NCI-H446 (cell line): Measurements from ENCODE around the gene C6orf120.
"Not testable (repeated sequence)": the region's sequence is repeated elsewhere in the genome, so short reads cannot be mapped to it uniquely, and the experiment has no call there.

ENCODE experiments used
- DNase-seq, 2 experiments: peaks; one replicate each; lab custom pipeline; 2025; lab: John Stamatoyannopoulos, UW

The C6orf120 gene

GRCh38 chr6:169684056-169684455 lies 17.9 kb upstream of the C6orf120 start:
- no peak for DNase-seq

GRCh38 chr6:169685860-169686259 lies 16.1 kb upstream of the C6orf120 start:
- no peak for DNase-seq

DNA sequence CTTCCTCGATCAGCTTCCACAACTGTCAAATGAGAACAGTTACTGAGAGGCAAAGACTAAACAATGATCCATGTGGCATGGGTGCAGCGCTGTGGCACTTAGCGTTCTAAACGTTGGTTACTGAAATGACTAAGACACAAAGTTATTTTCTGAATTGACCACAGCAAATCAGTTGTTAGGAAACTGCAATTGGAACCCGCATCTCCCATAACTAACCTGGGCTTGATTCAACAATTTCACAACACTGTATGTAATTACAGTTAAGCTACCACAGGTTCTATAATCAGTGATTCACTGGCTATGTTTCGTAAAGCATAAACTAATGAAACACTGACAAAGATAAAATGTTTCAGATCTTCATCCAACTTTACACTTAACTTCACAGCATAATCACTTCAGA lies 12.6 kb upstream of the C6orf120 start:
- DNase-seq = no peak

DNA sequence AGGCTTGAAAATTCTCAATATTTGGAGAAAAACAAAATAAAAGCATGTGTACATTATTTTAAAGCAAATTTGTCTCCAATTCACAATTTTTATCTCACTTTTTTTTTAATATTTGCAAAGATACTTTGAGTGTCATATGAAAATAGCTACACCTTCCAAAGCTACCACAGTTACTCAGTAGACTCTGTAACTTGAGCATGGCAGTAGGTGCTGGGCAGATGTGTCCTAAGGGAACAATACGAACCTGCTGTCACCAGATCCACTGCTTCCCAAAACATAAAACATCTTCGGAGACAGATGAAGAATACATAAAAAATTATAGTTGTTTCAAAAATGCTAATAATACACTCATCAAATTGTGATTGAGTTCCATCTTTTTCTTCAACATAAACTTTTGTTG lies 10.7 kb upstream of the C6orf120 start:
- no peak for DNase-seq

- DNase-seq = no peak
Measured at GRCh38 chr6:169692516-169692915, 9.4 kb upstream of the C6orf120 start.

GRCh38 chr6:169695131-169695530 lies 6.8 kb upstream of the C6orf120 start:
- no peak for DNase-seq

DNA sequence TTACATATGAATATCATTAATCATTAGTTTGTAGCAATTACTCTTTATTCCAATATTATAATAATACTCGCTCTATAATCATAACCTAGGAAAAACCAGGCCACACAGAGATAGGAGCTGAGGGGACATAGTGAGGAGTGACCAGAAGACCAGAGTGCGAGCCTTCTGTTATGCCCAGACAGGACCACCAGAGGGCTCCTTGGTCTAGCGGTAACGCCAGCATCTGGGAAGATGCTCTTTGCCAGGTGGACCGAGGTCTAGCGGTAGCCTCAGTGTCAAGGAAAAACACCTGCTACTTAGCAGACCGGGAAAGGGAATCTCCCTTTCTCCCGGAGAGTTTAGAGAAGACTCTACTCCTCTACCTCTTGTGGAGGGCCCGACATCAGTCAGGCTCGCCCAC lies 4.8 kb upstream of the C6orf120 start:
- not testable (repeated sequence) for DNase-seq

DNA sequence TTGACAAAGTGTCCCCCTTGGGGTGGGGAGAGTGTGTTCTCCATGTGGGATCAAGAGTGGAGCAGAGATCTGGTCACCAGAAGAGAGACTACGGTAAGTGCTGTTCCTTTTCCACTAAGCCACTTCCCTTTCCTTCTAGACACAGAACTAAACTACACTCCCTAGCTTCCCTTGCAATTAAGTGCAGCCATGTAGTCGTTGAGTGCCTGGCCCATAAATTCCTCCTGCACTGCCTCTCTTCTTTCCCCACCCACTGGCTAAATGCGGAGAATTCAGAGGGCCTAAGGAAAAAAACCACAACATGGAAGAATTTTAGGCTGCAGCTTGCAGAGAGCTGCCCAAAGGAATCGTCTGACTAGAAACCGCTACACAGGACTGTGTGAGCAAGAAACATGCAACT lies 1.6 kb upstream of the C6orf120 start:
- no peak for DNase-seq

DNA sequence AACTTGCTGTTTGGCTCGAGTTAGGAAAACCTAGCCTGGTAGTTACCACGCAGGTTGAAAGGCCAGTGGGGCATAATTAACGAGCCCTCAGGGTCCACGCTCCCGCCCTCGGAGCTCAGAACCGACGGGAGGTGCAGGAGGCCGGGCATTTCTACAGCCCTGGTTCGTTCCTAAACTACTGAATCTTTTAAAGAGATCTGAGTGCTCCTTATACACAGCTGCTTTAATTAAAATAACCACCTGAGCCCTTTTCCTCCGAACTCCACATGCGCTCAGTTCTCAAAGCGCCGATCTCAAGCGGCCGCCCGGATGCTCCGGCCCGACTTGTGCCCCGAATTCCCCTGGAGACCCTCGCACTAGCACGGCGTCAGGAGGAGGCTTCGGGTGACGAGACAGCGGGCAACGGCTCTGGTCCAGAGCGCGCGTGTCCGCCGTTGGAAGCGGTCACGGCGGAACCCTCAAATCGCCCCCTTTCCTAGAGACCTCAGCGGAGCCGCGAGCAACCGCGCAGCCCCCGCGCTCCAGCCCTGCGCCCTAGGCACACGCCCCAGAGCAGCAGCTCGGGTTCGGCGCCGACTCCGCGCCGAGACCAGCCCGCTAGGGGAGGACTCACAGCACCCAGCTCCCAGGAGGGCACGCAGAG lies 494 bp upstream of the C6orf120 start:
- no peak for DNase-seq

GRCh38 chr6:169702840-169703246 lies 917 bp downstream of the C6orf120 start:
- peak in 1 of 2 experiments; percentile 11 for DNase-seq

DNA sequence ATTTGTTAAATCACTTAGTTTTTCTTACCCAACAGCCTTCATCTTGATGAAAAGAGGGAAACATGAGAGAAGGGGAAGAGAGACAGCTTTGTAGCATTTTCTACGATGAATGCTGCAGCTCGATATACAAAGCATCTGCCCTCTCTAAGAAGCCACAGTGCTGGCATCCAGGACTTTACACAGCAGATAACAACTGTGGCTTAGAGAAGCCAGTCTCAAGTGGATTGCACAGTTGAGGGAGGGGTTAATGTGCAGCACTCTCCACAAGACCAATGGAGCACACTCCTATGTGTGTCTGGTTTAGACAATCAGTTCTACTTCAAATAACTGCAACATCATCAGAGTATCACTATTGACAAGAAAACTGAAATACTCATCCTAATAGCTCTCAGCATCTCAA lies 5.8 kb downstream of the C6orf120 start:
- no peak for DNase-seq

GRCh38 chr6:169709293-169709692 lies 7.4 kb downstream of the C6orf120 start:
- no peak for DNase-seq

DNA sequence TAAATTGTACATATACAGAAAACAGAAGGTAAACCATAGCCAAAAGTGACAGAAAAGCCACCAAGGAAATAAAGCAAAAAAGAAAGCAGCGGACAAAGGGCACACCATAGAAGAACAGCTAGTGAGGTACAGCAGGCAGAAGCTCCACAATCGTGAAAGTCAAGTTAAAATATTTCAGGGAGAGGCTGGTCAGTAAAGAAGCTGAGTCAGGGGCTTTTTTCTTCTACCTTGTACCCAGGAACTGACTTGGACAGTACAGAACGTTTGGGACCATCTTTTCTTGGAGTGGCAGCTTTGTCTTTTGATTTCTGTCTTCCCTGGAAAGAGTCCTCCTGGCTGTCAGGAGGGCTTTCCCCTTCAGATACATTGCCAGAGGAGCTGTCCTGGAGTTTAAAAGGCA lies 8.1 kb downstream of the C6orf120 start:
- DNase-seq = no peak

DNA sequence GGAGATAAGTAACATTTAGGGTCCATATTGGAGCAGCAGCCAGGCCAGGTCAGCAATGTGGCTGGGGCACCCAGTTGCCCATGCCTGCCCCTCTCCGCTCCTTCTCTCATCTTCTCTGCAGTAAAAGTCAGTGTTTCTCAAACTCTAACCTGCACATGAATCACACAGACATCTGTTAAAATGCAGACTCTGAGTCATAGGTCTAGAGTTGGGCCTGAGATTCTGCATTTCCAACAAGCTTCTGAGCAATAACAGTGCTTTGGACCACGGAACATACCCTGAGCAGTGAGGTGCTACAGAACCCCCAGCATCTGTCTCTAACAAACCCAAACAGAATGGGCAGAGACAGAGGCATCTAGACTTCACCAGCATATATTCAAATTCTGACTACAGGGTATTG lies 12.3 kb downstream of the C6orf120 start:
- DNase-seq = no peak

GRCh38 chr6:169714595-169714994 lies 12.7 kb downstream of the C6orf120 start:
- no peak for DNase-seq

DNA sequence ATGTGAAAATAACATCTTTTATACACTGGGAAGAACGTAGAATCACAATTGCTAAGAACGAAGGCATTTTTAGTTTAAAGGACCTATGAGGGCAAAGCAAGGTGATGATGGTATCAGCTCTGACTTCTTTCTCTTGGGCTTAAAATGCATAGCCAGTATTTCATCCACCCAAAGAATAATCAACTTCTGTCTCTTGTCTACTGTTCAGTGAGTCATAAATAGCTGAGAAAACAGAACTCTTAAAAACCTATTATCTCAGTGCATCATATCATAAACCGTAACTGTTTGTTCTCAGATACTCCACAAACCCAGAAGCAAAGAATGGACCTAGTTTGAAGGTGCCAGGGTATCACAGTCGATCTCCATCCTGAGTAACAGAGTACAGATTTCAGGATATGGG lies 17.2 kb downstream of the C6orf120 start:
- DNase-seq = no peak

GRCh38 chr6:169720207-169720855 lies 18.4 kb downstream of the C6orf120 start:
- no peak for DNase-seq

DNA sequence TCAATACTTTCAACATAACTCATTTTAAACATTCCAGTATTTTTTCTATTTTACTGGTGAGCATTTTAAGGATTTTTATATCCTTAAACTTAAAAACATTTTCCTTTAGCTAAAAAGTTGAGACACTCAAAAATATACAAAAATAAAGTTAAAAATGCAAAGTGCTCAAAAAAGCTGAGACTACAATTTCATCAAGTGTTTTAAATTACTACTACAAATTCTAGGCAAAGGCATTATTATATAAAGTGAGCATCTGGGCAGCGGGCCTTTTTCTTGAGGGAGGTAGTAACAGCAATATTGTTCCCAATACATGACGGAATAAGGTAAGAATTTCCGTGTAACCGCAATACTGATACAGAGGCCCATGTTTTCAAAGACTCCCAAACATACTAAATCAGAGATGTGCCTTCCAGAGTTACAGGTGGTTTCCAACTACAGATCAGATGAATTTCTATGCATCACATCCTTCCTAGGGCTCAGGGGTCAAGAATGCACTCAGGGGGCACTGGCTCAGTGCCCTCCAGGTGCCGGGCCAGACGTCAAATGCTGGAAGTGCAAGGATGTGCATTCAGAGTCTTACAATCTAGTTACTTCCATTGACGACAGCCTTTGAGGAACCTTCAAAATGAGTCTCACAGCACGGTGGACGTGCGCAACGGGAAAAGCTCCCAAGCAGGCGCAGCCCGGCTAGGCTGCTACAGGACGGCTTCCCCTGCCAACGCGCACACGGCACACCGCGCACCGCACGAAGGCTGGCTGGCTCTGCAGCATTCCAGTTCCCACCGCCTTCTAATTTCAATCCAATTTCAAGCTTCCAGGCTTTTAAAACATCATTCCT lies 20.7 kb downstream of the C6orf120 start:
- peak in 1 of 2 experiments; percentile 20 for DNase-seq

DNA sequence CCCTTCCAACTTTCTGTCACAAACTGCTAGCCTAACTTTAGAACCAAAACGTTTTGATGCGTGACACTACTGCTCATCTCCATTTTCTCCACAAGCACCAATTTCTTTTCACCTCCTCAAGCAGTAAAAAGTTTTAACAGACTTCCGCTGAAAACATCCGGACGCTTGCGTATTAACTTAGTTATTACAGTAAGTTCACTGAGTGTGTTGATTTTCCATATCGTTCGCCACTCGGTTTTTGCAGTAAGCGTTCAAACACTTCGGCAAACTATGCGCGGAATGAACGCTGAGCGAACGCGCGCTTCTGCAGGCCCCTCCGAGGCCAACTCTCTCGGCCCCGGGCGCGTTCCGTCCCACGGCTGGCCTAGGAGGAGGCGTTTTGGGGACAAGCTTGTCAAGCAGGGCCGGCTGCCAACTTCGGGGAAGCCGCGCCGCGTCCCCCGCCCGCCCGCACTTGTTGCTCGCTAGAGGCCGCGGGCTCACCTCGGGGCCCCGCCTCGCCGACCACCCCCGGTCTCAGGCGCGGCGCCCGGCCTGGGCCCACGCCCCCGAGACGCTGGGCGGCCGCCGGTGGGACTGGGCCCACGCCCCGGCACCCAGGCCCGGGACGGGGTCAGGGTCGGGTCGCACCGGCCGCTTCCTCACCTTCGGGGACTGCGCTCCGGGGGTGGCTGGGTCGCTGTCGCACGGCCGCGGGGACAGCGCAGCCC lies 21.4 kb downstream of the C6orf120 start:
- DNase-seq = peak in 1 of 2 experiments; percentile 46

DNA sequence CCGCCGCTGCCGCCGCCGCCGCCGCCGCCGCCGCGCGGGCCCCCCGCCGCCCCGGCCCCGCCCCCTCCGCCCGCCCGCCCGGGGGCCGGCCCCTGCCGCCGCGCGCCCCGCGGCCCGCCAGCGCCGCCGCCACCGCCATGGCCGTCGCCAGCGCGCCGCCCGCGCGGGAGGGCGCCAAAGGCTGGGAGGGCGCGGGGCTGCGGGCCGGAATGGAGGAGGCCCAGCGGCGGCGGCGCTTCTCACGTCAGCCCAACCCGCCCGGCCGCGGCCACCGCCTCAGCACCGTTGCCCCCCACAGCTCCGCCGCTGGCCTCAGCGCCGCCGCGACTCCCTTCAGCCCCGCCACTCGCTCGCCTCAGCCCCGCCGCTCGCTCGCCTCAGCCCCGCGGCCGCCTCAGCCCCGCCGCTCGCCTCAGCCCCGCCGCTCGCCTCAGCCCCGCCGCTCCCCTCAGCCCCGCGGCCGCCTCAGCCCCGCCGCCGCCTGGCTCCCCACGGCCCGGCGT lies 22.1 kb downstream of the C6orf120 start:
- peak in 1 of 2 experiments; percentile 22 for DNase-seq

DNA sequence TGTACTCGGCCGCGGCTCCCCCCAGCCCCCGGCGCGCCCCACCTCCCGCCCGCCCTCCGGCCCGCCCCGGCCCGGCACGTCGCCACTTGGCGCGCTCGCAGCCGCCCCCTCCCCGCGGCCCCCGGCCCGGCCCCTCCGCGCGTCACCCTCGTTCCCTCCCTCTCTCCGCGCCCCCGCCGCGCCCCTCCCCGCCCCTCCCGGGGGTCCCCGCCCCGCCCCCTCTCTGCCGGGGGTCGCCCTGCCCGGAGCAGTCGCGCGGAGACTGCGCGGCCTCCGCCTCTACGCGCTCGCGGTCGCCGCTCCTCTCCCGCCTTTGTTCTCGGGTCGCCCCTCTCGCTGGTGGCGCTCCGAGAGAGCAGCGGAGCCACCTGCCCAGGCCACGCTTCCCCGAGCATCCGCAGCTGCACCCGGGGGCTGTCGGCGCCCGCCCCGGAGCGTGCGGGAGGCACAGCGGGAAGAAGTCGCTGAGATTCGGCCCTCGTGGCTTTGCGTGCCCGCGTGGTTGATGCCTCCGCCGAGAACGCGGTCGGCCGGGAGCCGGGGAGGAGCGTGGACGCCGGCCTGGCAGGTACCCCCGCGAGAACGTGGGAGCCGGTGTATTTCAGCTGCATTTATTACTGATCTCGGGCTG lies 22.7 kb downstream of the C6orf120 start, which contains the start of gene PHF10:
Gene PHF10 (minus strand): TSS at position 7 of the 631 bp plus-strand sequence. CDS start 569 bp downstream, outside the sequence.
- DNase-seq = peak in 1 of 2 experiments; percentile 34
